ENCODE data around the gene HOXB5.

Gene HOXB5

GRCh38 chr17:48583708-48584222, 9.8 kb downstream of the HOXB5 start:
- peaks cover 100% of the 10 kb centered on the region for H3K27me3 ChIP-seq
- H3K27ac ChIP-seq: no peak overlapping the region

GRCh38 chr17:48582750-48583069, 10.9 kb downstream of the HOXB5 start:
- H3K9ac ChIP-seq: no peak overlapping the region
- H3K4me2 ChIP-seq: no peak overlapping the region
- H3K4me3 ChIP-seq: no peak overlapping the region

More at GRCh38 chr17:48583708-48584222, 9.8 kb downstream of the HOXB5 start:
- peaks cover 97% of the 10 kb centered on the region for H4K20me1 ChIP-seq
- no peak overlapping the region for H3K4me2 ChIP-seq
- no peaks in the 10 kb centered on the region for H3K9me3 ChIP-seq
- no peak overlapping the region for H3K9ac ChIP-seq
- TF ChIP-seq Cebpa-rat (IDR thresholded peaks at IDR 0.05): no peak
- H3K36me3 ChIP-seq: no peaks in the 10 kb centered on the region
- H3K4me3 ChIP-seq: no peak overlapping the region
- peaks cover 10% of the 10 kb centered on the region; the same call in 1 of the 2 replicates for H3K4me1 ChIP-seq

GRCh38 chr17:48579760-48580554, 13.6 kb downstream of the HOXB5 start:
- Histone ChIP-seq H3K4me3 (no peak overlapping the region), H3K9ac (no peak overlapping the region), H3K4me2 (no peak overlapping the region), H3K27me3 (peaks cover 100% of the 10 kb centered on the region), H3K4me1 (peaks cover 5% of the 10 kb centered on the region; the same call in 1 of the 2 replicates), H3K36me3 (no peaks in the 10 kb centered on the region), H4K20me1 (peaks cover 88% of the 10 kb centered on the region), H3K27ac (no peak overlapping the region), H3K9me3 (no peaks in the 10 kb centered on the region)
- TF ChIP-seq Cebpa-rat (IDR thresholded peaks at IDR 0.05): no peak

More at GRCh38 chr17:48582750-48583069, 10.9 kb downstream of the HOXB5 start:
- Histone ChIP-seq H3K27me3 (peaks cover 100% of the 10 kb centered on the region), H4K20me1 (peaks cover 90% of the 10 kb centered on the region), H3K27ac (no peak overlapping the region), H3K9me3 (no peaks in the 10 kb centered on the region), H3K4me1 (peaks cover 10% of the 10 kb centered on the region; the same call in 1 of the 2 replicates), H3K36me3 (no peaks in the 10 kb centered on the region)
- TF ChIP-seq Cebpa-rat (IDR thresholded peaks at IDR 0.05): no peak

GRCh38 chr17:48579471-48579759, 14.2 kb downstream of the HOXB5 start:
- no peak overlapping the region for H3K27ac ChIP-seq
- H3K36me3 ChIP-seq: no peaks in the 10 kb centered on the region
- peaks cover 91% of the 10 kb centered on the region for H4K20me1 ChIP-seq
- H3K9ac ChIP-seq: no peak overlapping the region
- no peak for TF ChIP-seq Cebpa-rat (IDR thresholded peaks at IDR 0.05)
- H3K4me1 ChIP-seq: peaks cover 5% of the 10 kb centered on the region; the same call in 1 of the 2 replicates
- no peak overlapping the region for H3K4me3 ChIP-seq
- H3K27me3 ChIP-seq: peaks cover 100% of the 10 kb centered on the region
- H3K4me2 ChIP-seq: no peak overlapping the region
- no peaks in the 10 kb centered on the region for H3K9me3 ChIP-seq

GRCh38 chr17:48578616-48579470, 14.7 kb downstream of the HOXB5 start:
- H4K20me1 ChIP-seq: peaks cover 91% of the 10 kb centered on the region
- H3K9ac ChIP-seq: no peak overlapping the region
- peaks cover 5% of the 10 kb centered on the region; the same call in 1 of the 2 replicates for H3K4me1 ChIP-seq
- H3K9me3 ChIP-seq: no peaks in the 10 kb centered on the region
- no peak overlapping the region for H3K4me2 ChIP-seq
- H3K27ac ChIP-seq: no peak overlapping the region
- no peaks in the 10 kb centered on the region for H3K36me3 ChIP-seq
- H3K4me3 ChIP-seq: no peak overlapping the region
- TF ChIP-seq Cebpa-rat (IDR thresholded peaks at IDR 0.05): no peak
- peaks cover 100% of the 10 kb centered on the region for H3K27me3 ChIP-seq

- no peak within 1 kb of the TSS for H3K4me2 ChIP-seq
- no peak within 1 kb of the TSS for H3K4me3 ChIP-seq
- no peak for TF ChIP-seq Cebpa-rat (IDR thresholded peaks at IDR 0.05)
- H4K20me1 ChIP-seq: peaks cover 91% of the 10 kb centered on the region
- H3K27ac ChIP-seq: no peak within 1 kb of the TSS
- peaks cover 100% of the 10 kb centered on the region for H3K27me3 ChIP-seq
- peaks cover 5% of the 10 kb centered on the region; the same call in 1 of the 2 replicates for H3K4me1 ChIP-seq
- no peaks in the 10 kb centered on the region for H3K36me3 ChIP-seq
- no peaks in the 10 kb centered on the region for H3K9me3 ChIP-seq
- H3K9ac ChIP-seq: no peak within 1 kb of the TSS
These were observed 15.5 kb downstream of the HOXB5 start, which contains the start of gene HOXB4 for GRCh38 chr17:48577946-48578615. TSS of gene HOXB4 (minus strand) at chr17:48578350. CDS start at chr17:48578319, 31 bp downstream.

GRCh38 chr17:48577330-48577945, 16.1 kb downstream of the HOXB5 start:
- peaks cover 5% of the 10 kb centered on the region; the same call in 1 of the 2 replicates for H3K4me1 ChIP-seq
- H3K9me3 ChIP-seq: no peaks in the 10 kb centered on the region
- H4K20me1 ChIP-seq: peaks cover 91% of the 10 kb centered on the region
- H3K36me3 ChIP-seq: no peaks in the 10 kb centered on the region
- H3K4me2 ChIP-seq: no peak overlapping the region
- TF ChIP-seq Cebpa-rat (IDR thresholded peaks at IDR 0.05): no peak
- H3K27me3 ChIP-seq: peaks cover 100% of the 10 kb centered on the region
- H3K4me3 ChIP-seq: no peak overlapping the region
- no peak overlapping the region for H3K27ac ChIP-seq
- H3K9ac ChIP-seq: no peak overlapping the region

GRCh38 chr17:48576479-48577309, 16.9 kb downstream of the HOXB5 start:
- no peak overlapping the region for H3K9ac ChIP-seq

More at GRCh38 chr17:48576479-48577309, 16.9 kb downstream of the HOXB5 start:
- peaks cover 100% of the 10 kb centered on the region for H3K27me3 ChIP-seq
- no peak overlapping the region for H3K4me2 ChIP-seq
- H4K20me1 ChIP-seq: peaks cover 91% of the 10 kb centered on the region
- H3K4me3 ChIP-seq: no peak overlapping the region
- H3K27ac ChIP-seq: no peak overlapping the region
- no peak for TF ChIP-seq Cebpa-rat (IDR thresholded peaks at IDR 0.05)
- H3K4me1 ChIP-seq: no peaks in the 10 kb centered on the region
- no peaks in the 10 kb centered on the region for H3K36me3 ChIP-seq
- no peaks in the 10 kb centered on the region for H3K9me3 ChIP-seq
